Colon (tissue), 2 donors: ENCODE results near the gene SHROOM1.
"Not testable (repeated sequence)": the region's sequence is repeated elsewhere in the genome, so short reads cannot be mapped to it uniquely, and the experiment has no call there.

Experiments
- FAIRE-seq: peaks from 2 replicates; lab custom pipeline; 2012; peaks lifted over from hg19 to GRCh38; lab: Jason Lieb, UNC
- donor health status: control.
- donor health status: control.

The SHROOM1 gene

GRCh38 chr5:132805872-132806271 is 24.6 kb downstream of the SHROOM1 start:
- not testable (repeated sequence) for FAIRE-seq

- FAIRE-seq = not testable (repeated sequence)
Observed at GRCh38 chr5:132804219-132804618, 26.2 kb downstream of the SHROOM1 start.

- not testable (repeated sequence) for FAIRE-seq
Observed at GRCh38 chr5:132802685-132803066, 27.8 kb downstream of the SHROOM1 start.

DNA sequence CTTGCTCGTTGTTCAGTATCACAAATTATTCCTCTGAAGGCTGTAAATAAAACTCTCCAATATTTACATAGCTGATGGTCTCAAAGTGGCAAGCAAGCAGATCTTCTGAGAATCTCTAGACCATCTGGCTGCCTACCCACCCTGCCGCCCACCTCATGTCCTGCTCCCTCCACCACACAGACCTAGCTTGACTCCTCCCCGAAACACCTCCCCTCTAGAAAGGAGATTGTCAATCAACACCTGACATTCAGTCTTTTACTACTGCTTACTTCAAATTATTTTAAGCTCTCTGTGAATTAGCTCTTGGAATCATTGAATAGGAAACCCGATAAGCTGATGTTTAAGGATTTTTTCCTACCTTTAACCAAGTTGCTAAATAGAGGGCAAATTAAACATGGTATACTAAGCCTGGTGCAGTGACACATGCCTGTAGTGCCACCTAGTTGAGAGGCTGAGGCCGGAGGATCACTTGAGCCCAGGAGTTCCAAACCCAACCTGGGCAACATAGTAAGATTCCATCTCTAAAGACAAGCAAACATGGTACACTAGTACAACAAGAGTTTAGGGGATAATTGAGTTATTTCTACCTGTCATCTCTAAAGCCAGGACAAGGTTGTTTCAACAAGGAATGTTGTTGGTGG is 28.3 kb downstream of the SHROOM1 start:
- no peak for FAIRE-seq

DNA sequence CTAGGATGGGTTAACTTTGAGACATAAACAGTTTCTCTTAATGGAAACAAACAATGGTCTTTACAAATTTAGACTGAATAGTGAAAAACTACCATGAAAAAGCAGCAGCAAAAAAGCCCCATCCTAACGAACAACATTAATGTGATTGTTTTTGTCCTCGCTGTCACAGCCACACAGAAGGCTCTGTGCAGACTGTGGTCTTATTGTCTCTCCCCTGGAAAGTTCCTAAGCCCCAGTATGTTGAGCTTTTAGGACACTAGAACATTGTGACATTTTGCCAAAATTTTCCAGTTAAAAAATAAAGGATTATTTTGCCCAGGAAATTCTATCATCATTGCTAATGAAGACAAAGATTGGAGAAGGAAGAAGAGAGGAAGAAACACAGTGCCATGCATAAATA is 29.9 kb downstream of the SHROOM1 start:
- no peak for FAIRE-seq

- FAIRE-seq = no peak
Observed at GRCh38 chr5:132799392-132799791, 31.1 kb downstream of the SHROOM1 start.

DNA sequence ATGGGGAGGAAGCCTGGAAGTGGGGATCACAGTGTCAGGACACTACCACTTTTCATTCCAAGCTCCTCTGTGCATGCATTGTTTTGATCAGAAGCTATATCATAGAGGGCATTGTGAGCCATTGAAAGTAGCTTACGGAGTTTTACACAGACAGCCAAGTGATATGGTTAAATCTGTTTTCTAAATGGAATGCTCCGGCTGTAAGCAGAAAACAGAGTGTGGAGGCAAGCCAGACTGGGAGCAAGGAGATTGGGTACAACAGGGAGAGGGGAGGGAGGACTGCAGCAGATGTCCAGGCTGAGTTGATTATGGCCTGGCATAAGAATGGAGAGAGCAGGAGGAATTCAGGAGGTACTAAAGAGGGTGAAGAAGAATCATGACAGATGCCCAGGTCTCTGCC is 32.8 kb downstream of the SHROOM1 start:
- no peak for FAIRE-seq

- no peak for FAIRE-seq
Observed at GRCh38 chr5:132791026-132791425, 39.4 kb downstream of the SHROOM1 start.

DNA sequence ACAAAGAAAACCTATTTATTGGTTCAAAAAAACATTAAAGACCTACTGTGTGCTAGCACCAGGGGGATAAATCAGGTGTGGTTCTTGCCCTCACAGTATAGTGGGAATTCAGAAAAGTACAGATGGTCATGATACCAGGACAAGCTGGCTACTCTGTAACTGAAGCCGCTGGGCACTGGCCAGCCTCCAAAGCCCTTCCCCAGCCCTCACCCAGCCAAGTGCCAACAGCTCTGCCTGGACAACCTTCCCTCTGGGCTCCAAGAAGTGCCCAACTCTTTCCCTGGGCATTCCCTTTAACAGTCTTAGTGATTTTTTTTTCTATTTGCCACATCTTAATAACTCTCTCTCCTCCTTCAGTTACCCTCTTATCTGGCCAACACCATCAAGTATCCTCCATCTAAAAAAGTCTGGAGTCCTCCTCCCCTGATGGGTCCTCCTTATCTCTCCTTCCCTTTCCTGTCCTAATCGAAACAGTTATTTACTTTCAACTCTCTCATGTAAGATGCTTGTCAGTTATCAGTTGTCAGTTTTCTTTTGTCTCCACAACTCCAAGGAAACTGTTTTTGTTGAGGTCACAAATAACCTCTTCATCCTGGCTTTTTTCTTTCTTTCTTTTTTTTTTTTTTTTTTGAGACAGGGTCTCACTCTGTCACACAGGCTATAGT is 40.1 kb downstream of the SHROOM1 start:
- FAIRE-seq = no peak

DNA sequence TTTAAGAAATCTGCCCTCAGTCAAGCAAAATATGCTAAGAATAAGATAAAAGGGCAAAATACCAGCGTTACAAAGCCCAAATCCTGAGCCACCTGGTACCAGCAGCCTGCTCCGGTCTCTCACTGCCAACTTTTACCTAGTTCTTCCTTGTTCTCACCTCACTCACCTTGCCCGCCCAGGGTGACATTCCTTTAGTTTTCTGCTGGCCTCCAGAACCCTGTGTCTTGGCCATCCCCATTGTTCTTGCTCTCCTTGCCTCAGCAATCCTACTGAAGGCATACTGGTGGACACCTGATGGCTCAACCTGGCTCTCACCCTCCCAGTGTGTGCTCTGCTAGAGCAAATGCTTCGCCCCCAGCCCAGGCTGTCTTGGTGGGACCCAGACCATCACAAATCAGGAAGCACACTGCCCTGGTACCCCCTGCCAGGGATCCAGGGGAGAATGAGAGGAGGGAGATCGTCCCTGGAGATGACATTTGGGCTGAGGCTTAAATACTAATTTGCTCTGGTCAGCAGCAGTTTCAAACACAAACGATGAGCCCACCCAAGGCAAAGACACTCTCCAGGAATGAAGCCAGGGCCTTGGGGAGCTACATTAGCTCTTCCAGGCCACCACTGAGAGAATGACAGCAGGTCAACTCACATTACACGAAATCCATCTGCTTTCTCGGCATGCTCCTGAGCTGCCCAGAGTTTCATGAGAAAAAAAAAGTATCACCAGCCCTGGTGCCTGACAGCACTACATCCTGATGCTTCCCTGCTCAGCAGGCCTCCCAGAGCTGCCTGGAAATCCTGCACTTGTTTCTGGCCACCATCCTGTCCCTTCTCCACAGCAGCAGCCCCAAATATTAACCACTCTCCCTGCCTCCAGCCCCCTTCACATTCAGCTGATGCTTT is 41.2 kb downstream of the SHROOM1 start:
- FAIRE-seq = no peak

DNA sequence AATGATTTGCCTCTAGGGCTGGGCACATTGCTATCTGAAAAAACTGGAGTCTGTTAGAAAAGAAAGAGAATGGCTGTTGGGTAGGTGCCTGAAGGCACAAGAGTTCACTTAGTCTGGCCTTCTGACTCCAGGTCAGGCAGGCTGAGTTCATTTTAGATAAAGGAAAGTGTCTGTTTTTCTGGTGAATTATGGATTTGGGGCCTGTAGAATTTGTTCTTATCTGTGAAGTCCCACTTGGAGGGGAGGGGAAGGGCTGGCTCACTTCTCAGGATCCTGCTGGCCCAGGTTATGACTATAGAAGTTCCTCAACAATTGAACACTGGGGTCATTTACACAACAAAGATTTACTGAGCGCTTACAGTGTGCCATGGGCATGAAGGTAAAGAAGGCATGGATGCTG is 41.9 kb downstream of the SHROOM1 start:
- no peak for FAIRE-seq

DNA sequence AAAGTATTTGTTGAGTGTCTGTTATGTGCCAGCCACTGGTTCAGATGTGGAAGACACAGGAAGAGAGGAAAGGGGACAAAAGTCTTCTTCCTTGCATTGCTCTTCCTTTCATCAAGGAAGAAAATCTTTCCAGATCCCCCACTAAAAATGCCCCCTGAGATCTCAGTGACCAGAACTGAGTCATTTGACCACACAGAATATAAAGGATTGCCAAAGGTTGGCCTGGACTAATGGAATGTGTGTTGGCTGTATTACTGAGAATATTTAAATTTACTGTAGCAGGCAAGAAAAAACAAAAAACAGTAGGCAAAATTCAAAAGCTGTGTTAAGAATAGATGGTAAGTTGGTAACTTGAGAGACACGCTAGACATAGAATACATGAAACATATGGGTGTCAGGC is 43.4 kb downstream of the SHROOM1 start:
- FAIRE-seq = no peak

GRCh38 chr5:132785864-132786263 is 44.6 kb downstream of the SHROOM1 start:
- FAIRE-seq = no peak

- no peak for FAIRE-seq
Observed at GRCh38 chr5:132785365-132785764, 45.1 kb downstream of the SHROOM1 start.

DNA sequence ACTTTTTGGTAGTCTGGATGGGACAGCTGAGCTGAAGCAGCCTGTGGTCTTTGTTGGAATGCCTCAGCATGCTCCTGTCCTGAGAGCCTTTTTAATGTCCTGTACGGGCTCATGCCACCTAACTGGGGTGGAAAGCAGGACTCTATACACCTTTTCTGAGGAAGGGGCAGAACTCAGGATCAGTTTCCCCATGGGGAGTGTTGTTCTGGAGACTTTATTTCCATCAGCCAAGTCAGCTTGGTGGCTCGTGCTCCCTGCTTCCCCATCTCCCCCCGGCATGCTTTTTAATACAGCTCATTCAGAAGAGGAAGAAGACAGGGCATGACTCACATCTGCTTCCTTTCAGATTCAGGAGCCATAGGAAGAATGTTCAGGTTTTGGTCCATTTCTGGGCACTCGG is 48.3 kb downstream of the SHROOM1 start:
- FAIRE-seq = no peak

GRCh38 chr5:132781029-132781428 is 49.4 kb downstream of the SHROOM1 start:
- no peak for FAIRE-seq

DNA sequence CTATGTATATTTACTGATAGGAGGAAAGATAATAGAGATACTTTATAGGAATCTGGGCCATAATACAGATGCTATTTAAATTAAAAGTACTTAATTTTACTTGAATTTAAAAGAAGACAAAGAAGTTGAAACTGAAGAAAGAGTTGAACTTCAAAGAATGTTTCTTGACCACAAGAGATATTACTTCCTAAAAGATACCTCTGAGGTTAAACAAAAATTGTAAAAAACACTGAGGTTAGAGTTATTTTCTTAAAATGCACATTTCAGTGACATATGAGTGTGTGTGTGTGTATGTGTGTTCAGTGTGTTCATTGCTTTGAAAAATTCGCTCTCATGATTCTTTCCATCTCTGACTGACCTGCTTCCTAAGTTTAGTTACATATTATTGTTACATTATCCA is 49.9 kb downstream of the SHROOM1 start:
- FAIRE-seq = no peak

GRCh38 chr5:132779961-132780360 is 50.5 kb downstream of the SHROOM1 start:
- no peak for FAIRE-seq

DNA sequence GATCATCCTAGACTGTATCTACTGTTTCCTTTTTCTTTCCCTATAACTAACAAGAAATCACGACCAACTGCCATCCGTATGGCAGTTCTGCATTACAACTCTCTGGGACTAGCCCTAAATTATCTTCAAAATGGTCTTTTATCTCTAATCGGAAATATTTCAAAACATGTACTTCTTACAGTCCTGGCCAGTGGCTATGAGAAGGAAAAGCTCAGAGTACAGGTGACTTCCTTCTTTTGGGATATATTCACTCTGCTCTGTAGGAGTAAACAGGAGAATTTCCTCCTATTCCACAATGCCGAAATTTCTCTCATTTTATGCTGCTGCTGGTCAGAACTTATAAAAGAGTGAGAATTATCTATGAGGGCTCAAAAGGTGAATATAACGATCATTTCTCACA is 51.6 kb downstream of the SHROOM1 start:
- no peak for FAIRE-seq

GRCh38 chr5:132778129-132778528 is 52.3 kb downstream of the SHROOM1 start:
- FAIRE-seq = no peak

GRCh38 chr5:132777209-132778069 is 53.0 kb downstream of the SHROOM1 start, which contains the start of gene SEPTIN8:
SEPTIN8 (minus strand) TSS chr5:132777239; CDS start chr5:132777137, 102 bp downstream.
- no peak for FAIRE-seq

GRCh38 chr5:132776938-132777208 is 53.6 kb downstream of the SHROOM1 start:
- no peak for FAIRE-seq
